HT-29 (cell line): ENCODE results near the gene OXNAD1. TPM values are rescaled to one million over a fixed set of nuclear protein-coding genes. Genes with fewer than 3 reads are reported as not detected.

Experiments used
- DNase-seq: peaks from one replicate; pipeline ENCODE4 v3.0.0-alpha.2; 2015; ENCODE audit warnings: low spot score
- total RNA-seq: library from RNA; depleted of rRNA; stranded (reverse); fragments of >200 nt; shearing (Covaris generic); gene quantifications from 2 replicates; pipeline ENCODE4 v1.2.3, GENCODE V29; 2014

OXNAD1 gene
- total RNA-seq, 1 experiment from 2014 or later = 5.7 TPM

GRCh38 chr3:16277471-16277870 is 12.5 kb downstream of the OXNAD1 start:
- DNase-seq = no peak

- DNase-seq = no peak
These were observed 14.2 kb downstream of the OXNAD1 start for GRCh38 chr3:16279010-16279801.

- DNase-seq = no peak
These were observed 15.7 kb downstream of the OXNAD1 start for GRCh38 chr3:16280671-16281070.

- DNase-seq = no peak
These were observed 19.6 kb downstream of the OXNAD1 start for GRCh38 chr3:16284633-16285032.

GRCh38 chr3:16286161-16286560 is 21.1 kb downstream of the OXNAD1 start:
- DNase-seq = no peak

GRCh38 chr3:16286751-16287543 is 21.9 kb downstream of the OXNAD1 start:
- DNase-seq = no peak

GRCh38 chr3:16288664-16289063 is 23.7 kb downstream of the OXNAD1 start:
- DNase-seq = no peak

- DNase-seq = no peak
These were observed 24.3 kb downstream of the OXNAD1 start for GRCh38 chr3:16289144-16289889.

GRCh38 chr3:16290007-16290826 is 25.2 kb downstream of the OXNAD1 start:
- DNase-seq = peak; percentile 51

GRCh38 chr3:16290827-16291196 is 25.8 kb downstream of the OXNAD1 start:
- no peak for DNase-seq

- DNase-seq = no peak
These were observed 29.8 kb downstream of the OXNAD1 start for GRCh38 chr3:16294844-16295243.

- DNase-seq = no peak
These were observed 30.4 kb downstream of the OXNAD1 start for GRCh38 chr3:16295298-16295890.

- DNase-seq = no peak
These were observed 33.2 kb downstream of the OXNAD1 start for GRCh38 chr3:16297997-16298885.

- DNase-seq = no peak
These were observed 33.9 kb downstream of the OXNAD1 start for GRCh38 chr3:16298891-16299290.

GRCh38 chr3:16299746-16300145 is 34.7 kb downstream of the OXNAD1 start:
- no peak for DNase-seq

- DNase-seq = no peak
These were observed 35.3 kb downstream of the OXNAD1 start for GRCh38 chr3:16300307-16300706.

- no peak for DNase-seq
These were observed 35.9 kb downstream of the OXNAD1 start for GRCh38 chr3:16300881-16301359.

GRCh38 chr3:16301507-16301906 is 36.5 kb downstream of the OXNAD1 start:
- DNase-seq = no peak

GRCh38 chr3:16302082-16302631 is 37.1 kb downstream of the OXNAD1 start:
- DNase-seq = no peak
